Astrocyte of the spinal cord (primary cell): ENCODE data around the gene SOX15.

Source experiments
- DNase-seq: peaks from one replicate; pipeline ENCODE4 v3.0.0; 2011; ENCODE audit warnings: low read depth, low spot score
- H3K4me3 ChIP-seq: 2 replicates; pipeline ENCODE4 v1.5.1; 2011; ENCODE audit warnings: low read depth, mild to moderate bottlenecking, low read length, moderate library complexity
- in situ Hi-C: cut with HindIII; loops from 2 replicates; pipeline ENCODE4 v1.10.0; 2017; ENCODE audit warnings: low sequenced_read_pairs
- TF ChIP-seq, protein P1 (sequence below): IDR thresholded peaks from 2 replicates; pipeline ENCODE4 v1.5.1; 2012; ENCODE audit warnings: low read depth, mild to moderate bottlenecking, low read length, inconsistent platforms

Gene SOX15

DNA sequence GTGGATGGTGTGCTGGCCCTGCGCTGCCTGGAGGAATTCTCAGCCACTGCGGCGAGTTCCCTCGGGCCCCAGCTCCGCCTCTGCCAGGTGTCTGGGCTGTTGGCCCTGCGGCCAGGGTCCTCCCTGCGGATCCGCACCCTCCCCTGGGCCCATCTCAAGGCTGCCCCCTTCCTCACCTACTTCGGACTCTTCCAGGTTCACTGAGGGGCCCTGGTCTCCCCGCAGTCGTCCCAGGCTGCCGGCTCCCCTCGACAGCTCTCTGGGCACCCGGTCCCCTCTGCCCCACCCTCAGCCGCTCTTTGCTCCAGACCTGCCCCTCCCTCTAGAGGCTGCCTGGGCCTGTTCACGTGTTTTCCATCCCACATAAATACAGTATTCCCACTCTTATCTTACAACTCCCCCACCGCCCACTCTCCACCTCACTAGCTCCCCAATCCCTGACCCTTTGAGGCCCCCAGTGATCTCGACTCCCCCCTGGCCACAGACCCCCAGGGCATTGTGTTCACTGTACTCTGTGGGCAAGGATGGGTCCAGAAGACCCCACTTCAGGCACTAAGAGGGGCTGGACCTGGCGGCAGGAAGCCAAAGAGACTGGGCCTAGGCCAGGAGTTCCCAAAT lies 32.6 kb downstream of the SOX15 start:
- in situ Hi-C loops, result no loop called here
- no peak for DNase-seq
- H3K4me3 ChIP-seq, result no peak overlapping the region
- TF ChIP-seq, protein P1, sequence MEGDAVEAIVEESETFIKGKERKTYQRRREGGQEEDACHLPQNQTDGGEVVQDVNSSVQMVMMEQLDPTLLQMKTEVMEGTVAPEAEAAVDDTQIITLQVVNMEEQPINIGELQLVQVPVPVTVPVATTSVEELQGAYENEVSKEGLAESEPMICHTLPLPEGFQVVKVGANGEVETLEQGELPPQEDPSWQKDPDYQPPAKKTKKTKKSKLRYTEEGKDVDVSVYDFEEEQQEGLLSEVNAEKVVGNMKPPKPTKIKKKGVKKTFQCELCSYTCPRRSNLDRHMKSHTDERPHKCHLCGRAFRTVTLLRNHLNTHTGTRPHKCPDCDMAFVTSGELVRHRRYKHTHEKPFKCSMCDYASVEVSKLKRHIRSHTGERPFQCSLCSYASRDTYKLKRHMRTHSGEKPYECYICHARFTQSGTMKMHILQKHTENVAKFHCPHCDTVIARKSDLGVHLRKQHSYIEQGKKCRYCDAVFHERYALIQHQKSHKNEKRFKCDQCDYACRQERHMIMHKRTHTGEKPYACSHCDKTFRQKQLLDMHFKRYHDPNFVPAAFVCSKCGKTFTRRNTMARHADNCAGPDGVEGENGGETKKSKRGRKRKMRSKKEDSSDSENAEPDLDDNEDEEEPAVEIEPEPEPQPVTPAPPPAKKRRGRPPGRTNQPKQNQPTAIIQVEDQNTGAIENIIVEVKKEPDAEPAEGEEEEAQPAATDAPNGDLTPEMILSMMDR, result no peak

DNA sequence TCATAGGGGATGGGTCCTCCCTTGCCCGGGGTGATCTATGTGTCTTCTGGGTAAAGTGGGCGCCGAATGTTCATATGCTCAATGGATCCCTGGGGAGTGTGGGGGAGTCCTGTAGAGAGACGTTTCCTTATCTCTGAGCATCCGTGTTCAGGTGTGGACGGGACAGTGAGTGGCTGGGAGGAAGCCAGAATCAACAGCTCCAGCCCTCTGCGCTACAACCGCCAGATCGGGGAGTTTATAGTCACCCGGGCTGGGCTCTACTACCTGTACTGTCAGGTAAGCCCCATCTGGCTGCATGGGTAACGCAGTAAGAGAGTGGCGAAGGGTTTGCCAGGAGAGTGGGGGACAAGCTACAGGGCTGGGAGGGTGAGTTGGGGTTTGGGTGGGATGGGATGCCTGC lies 33.3 kb downstream of the SOX15 start:
- TF ChIP-seq, protein P1, result no peak
- no peak overlapping the region for H3K4me3 ChIP-seq
- DNase-seq, result no peak
- in situ Hi-C loops, result no loop called here

DNA sequence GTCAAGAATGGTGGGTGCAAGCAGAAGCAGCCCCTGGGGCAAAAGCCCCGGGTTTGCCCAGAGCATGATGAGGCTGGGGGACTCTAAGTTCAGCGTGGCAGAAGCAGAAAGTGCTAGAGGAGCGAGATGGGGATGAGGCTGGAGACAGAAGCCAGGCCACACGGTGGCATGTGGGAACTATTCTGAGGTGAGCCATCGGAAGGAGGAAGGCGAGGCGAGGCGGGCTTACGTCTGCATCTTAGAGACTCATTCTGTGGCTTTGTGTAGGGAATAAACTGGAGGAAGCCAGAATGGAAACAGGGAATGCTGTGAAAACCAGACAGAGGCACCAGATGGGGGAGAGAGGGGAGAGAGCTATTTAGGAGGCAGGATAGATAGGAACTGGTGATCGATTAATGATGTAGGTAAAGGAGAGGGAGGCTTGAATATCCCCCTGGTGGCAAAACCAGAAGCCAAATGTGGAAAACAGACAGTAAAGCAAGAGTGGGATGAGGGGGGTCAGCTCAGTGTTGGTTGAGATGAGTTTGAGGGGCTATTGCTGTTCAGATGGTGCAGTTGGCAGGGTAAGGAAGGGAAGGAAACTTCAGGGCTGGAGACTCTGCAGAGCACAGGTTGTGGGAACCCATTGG lies 34.5 kb downstream of the SOX15 start:
- no peak for DNase-seq
- no peak overlapping the region for H3K4me3 ChIP-seq
- TF ChIP-seq, protein P1, result peak; percentile 22
- in situ Hi-C loops, result no loop called here

DNA sequence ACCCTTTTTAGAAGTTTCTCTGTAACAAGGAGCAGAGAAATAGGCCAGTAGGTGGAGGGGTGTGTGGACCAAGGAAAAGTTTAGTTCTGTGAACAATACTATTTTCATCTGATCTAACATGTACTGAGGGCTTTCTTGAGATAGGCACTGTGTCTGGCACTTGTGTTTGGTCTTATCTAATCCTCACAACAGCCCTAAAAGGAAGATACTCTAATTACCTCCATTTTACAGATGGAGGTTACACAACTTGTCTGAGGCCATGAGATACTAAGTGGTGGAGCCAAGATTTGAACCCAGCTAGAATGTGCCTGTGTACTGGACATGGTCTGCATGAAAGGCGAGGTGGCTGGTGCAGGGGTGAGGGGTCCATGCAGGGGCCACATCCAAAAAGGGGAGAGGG lies 36.5 kb downstream of the SOX15 start:
- H3K4me3 ChIP-seq, result no peak overlapping the region
- TF ChIP-seq, protein P1, result no peak
- in situ Hi-C loops, result no loop called here
- no peak for DNase-seq

DNA sequence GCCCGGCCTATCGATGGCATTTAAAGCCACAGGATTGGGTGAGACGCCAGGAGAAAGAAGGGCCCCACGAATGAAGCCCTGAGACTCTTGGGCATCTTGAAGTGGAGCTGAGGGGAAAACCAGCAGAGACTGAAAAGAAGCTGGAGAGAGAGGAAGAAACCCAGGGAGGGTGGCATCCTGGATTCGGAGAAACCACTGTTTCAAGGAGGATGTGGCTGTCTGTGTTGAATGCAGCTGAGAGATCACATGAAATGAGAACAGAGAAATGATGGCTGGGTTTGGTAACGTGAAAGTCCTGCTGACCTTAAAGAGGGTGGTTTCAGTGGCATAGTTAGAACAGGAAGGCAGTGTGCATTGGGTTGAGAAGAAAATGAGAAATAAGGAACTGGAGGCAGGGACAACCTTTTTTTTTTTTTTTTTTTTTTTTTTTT lies 37.3 kb downstream of the SOX15 start:
- TF ChIP-seq, protein P1, result no peak
- no peak for DNase-seq
- in situ Hi-C loops, result no loop called here
- H3K4me3 ChIP-seq, result no peak overlapping the region

DNA sequence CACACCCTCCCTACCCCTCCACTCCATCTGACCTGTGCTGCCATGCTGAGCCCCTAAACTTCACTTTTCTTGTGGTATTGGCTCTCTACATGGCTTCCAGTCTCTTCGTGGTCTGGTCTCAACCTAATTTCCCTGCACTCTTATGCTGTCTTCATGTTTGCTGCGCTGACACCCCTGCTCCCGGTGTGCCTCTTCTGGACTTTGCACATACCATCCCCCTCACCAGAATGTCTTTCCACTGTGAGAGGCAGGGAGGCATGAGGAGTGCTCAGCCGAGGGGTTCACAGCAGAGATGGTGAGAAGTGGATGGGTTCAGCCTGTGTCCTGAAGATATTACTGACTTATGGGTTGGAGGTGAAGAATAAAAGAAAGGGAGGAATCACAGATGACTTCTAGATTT lies 38.5 kb downstream of the SOX15 start:
- TF ChIP-seq, protein P1, result no peak
- in situ Hi-C loops, result no loop called here

More for the DNA sequence above, 38.5 kb downstream of the SOX15 start:
- no peak overlapping the region for H3K4me3 ChIP-seq
- no peak for DNase-seq
